Activated CD4-positive, CD25-positive, alpha-beta regulatory T cell treated with anti-CD3 and anti-CD28 coated beads, Interleukin-2, amount 50 U/mL, for 24 hours (primary cell): ENCODE measurements around the gene MEGF8.

Source experiments
- ATAC-seq, 2 donors: fragments of 150-1000 bp; cut with Tn5 transposase; one replicate each; pipeline ENCODE4 v1.10.0; 2021; ENCODE audit warnings: mild to moderate bottlenecking in 1 of 2, moderate library complexity in 1 of 2

MEGF8 gene

DNA sequence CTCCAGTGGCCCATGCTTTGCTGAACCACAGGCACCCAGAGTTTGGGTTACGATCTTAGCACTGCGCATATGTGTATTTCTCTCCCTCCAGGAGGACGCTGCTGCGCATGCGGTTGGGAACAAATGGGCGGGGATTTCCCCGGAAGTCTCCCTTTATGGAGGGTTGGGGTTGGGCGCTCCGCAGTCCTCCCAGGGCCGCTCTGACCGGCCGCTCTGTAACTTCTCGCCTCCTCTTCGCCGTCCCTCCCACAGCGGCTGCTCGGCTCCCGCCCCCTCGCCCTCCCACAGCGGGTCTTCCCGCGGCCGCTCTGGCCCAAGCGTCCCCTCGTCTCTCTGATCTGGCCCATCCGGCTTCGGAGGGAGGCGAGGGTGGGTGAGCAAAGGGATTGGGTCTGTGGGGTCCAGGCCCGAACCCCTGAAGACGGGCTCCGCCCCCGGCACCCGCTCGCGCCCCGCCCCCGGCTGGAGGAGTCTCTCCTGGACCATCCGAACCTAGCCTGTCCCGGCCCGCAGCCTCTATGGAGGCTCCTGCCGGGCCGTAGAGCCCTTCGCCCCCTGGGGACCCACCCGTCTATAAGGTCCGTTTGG is at the start of gene MEGF8:
TSS of gene MEGF8 (plus strand) at position 328 of the 588 bp plus-strand sequence. CDS start 609 bp downstream, outside the sequence.
- peak; percentile 95 for ATAC-seq

DNA sequence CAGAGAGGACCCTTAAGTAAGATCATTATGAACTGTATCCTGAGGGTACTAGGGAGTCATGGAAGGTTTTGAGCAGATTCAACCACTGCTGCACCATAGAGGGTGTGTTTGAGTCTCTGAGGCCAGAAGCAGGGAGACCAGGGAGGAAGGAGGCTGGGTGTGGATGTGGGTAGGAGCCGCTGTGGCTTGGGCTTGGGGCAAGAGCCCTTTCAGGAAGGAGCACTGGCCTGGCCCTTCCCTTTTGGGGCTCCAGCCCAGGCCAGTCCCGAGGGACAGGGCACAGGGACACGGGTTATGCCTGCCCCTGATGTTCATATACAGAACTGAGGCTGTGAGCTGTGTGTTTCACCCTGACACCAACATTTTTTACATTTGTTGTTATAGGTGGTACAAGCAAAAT is 49.2 kb upstream of the MEGF8 start:
- no peak for ATAC-seq

DNA sequence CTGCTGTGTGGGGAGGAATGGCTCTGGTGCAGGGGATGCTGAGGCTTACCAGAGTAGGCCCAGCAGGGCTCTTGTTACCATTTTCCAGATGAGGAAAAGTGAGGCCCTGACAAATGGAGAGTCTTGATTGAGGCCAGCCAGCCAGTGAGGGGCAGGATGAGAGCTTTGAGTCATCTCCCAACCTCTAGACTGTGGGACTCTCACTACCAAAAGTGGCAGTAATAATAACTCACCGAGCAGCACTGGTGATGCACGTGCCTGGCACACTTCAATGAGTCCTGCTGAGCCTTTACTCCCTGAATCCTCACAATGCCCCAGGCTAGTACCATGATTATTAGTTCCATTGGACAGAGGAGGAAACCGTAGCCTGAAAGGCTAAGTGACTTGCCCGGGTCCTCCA is 48.6 kb upstream of the MEGF8 start:
- peak; percentile 49 to 68 for ATAC-seq

DNA sequence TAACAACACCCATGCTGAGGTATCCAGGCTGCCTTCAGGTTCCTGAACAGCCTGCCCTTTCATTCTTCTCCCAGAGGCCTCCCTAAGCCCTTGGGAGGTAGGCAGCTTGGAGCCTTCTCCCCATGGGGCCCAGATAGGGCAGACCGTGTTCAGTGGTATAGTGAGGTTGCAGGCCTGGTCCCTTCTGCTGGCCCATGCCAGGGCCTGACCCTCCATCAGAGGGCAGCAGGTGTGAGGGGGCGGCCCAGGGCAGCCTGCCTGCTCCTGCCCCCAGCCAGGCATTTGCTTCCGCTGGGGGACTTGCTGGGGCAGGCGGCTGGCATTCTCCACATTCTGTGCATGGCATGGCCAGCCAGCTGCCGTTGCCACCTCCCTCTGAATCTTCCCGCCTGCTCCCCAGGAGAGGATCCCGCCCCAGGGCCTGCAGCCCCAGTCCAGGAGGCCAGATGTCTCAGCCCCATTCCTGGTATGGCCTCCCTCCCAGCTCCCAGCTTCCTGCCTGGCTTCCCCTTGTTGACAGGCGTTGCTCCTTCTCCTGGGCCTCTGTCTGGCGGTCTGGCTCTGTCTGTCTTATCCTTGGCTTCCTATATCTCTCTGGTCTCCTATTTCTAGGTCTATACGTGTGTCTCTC is 47.5 kb upstream of the MEGF8 start:
- no peak for ATAC-seq

DNA sequence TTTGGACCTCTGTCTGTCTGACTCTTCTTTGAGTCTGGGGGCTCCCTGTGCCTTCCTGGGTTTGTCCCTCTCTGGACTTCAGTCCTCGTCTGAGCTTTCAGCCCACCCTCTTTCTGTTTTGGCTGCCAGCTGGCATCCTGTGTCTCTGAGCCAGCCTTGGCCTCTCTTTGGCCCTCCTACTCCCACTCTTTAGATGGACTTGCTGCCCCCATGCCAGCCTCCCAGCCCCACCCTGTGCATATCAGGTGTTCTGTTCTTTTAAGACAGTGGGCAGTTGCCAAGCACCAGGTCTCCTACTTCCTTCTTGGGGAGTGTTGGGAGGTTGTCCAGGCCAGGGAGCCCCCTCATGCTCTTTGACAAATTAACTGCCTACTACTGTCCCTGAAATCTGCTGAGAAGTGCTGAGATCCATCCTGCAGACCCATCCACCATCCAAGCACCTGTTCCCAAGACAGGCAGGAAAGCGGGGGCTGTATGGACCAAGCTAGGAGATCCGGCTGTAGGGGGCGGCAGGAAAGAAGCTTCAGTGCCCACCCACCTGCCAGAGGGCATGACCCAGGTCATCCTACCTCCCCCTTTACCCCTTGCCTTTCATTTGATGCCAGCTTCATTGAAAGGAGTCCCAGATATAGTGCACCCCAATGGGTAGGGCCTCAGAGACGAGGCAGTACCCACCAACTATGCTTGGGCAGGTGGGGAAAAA is 46.8 kb upstream of the MEGF8 start:
- no peak for ATAC-seq

- no peak for ATAC-seq
These were observed 46.1 kb upstream of the MEGF8 start for GRCh38 chr19:42279155-42279901.

DNA sequence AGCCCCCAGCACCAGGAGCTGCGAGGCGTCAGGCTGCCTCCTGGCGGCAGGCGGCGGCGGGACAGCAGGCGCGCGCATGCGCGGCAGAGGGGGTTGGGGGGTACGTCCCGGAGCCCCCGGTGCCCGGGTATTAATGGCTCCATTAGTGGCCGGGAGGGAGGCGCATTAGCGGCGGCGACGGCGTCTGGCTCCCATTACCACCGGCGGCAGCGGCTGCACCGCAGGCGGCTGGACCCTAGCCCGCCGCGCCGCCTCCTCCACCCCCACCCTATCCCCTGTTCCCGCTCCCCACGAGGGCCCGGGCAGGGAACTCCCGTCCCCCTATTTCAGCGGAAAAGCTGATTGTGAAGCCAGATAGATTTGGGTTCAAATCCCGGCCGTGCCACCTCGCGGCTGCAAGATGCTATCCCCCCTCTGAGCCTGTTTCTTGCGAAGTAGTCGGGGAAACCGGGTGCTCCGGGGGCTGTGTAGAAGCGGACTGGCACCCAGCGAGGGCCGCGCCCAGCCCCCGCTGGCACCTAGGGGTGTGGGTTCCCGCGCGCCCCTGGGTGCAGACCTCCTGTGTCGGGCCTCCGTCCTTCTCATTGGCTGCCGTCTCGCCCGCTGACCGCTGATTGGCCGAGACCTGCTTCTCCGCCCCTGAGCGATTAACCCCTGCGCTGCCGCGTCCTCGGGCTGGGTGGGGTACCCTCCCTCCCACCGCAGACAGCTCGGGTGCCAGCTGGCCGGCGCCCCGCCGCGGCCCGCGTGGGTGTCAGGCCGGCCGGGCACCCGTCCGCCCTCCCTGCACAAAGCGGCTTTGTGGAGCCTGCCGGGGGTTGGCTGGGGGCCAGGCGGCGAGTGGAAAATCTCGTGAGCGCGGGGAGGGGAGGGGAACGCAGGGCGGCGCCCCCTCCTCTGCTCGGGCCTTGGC is 45.3 kb upstream of the MEGF8 start:
- ATAC-seq: peak; percentile 44 to 48

- no peak for ATAC-seq
These were observed 44.7 kb upstream of the MEGF8 start for GRCh38 chr19:42280815-42281145.

GRCh38 chr19:42281146-42281826 is 44.1 kb upstream of the MEGF8 start:
- no peak for ATAC-seq

GRCh38 chr19:42281827-42282762 is 43.3 kb upstream of the MEGF8 start:
- ATAC-seq: no peak

DNA sequence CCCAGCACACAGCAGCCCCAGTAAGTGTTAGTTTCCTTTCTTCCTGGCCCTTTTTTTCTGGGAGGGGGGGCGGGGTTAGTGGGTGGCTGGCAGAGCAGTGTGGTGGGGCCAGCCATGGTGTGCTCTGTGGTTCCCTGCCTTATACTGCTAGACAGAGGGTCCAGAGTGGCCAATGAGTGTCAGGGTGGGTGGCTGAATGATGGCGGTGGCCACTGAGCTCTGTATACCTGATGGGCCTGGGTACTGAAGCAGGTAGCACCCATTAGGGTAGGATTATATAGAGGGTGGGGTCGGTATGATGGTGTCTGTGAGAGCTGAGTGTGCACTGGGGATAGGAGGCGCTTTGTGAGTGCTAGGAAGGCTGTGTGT is 42.6 kb upstream of the MEGF8 start:
- no peak for ATAC-seq

GRCh38 chr19:42283188-42284065 is 42.0 kb upstream of the MEGF8 start:
- peak; percentile 69 to 74 for ATAC-seq

GRCh38 chr19:42284066-42284501 is 41.4 kb upstream of the MEGF8 start:
- ATAC-seq: peak; percentile 22 to 34

DNA sequence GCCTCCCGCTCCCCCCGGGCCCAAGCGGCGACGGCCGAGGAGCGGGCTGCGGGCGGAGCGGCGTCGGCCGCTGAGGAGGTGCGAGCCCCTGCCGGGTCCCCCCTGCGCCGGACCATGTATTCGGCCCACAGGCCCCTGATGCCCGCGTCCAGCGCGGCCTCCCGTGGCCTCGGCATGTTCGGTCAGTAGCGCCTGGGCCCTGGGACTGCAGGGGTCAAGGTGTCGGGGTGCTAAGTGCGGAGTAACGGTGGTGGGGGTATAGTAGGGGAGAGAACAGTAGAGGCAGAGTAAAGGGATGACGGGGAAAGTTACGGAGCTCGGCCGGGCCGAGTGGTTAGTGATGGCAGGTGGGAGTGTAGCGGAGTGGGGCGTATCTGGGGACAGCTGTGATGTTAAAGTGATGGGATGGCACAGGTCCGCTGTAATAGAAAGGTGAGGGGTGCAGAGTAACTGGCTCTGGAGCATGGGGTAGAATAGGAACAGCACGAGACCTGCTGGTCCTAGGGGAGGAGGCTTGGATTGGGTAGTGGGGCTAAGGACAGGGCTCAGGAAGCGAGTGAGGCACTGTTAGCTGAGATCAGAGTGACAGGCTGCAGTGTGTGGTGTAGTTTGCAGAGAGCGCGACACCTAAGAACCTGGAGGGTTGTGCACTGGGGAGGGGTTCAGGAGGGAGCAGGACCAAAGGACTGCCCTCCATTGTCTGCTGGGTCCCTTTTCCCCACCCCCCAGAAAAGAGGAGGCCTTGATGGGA is 40.7 kb upstream of the MEGF8 start:
- no peak for ATAC-seq

- ATAC-seq: no peak
These were observed 39.9 kb upstream of the MEGF8 start for GRCh38 chr19:42285541-42285941.

- ATAC-seq: no peak
These were observed 39.5 kb upstream of the MEGF8 start for GRCh38 chr19:42285988-42286348.

- no peak for ATAC-seq
These were observed 39.0 kb upstream of the MEGF8 start for GRCh38 chr19:42286349-42287016.
